ENCODE results near the gene RPP21. TPM values are rescaled to one million over a fixed set of nuclear protein-coding genes. Genes with fewer than 3 reads are reported as not detected.

The RPP21 gene
- total and polyA plus RNA-seq, 5 donors from 2014 or later: 38.7 to 122 (median 93.6) TPM

DNA sequence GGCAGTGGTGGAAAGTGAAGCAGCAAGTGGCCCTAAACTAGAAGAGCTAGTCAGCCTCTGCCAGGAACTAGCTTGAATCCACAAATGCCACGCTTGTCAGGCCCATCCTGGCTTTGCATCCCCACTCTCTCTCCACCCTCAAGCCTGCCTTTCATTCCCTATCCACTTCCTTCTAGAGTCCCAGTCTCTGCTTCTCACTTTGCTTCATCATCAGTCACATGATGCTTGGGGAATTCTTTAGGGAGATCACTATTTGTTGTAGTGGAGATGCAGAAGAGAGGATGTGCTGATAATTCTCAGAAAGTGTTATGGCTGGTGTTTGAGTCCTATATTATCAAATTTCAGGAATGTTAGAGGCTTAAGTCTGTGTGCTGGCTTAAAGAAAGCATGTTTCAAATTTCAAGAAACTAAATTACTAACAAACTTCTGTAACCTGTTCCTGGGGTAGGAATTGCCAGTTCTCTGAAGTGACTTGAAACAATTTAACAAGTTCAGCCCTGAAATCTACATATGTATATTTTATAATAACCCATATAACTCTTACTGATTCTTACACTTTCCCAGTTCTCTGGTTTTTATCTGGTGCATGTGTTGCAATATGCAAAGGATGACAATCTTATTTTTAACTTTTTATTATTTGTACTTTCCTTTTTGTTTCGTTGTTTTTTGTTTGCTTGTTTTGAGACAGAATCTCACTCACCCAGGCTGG is 10.7 kb upstream of the RPP21 start:
- no peaks in the 10 kb centered on the region for H3K9me3 ChIP-seq (ENCODE audit: control insufficient read depth in 2 of 2, low read length in 2 of 2)
- H3K27ac ChIP-seq (ENCODE audit: insufficient read depth, low read length, poor library complexity, severe bottlenecking): no peak overlapping the region
- H3K27ac Mint-ChIP-seq: no peak overlapping the region
- no peak overlapping the region for H3K4me3 Mint-ChIP-seq
- peaks cover 75% of the 10 kb centered on the region for H3K36me3 ChIP-seq (ENCODE audit: control insufficient read depth, insufficient read depth, low read length)
- H3K27me3 Mint-ChIP-seq: peaks cover 5% of the 10 kb centered on the region
- no peaks in the 10 kb centered on the region for H3K27me3 ChIP-seq (ENCODE audit: control insufficient read depth, insufficient read depth, low read length)
- ATAC-seq (ENCODE audit: low read depth in 2 of 2): no peak
- H3K36me3 Mint-ChIP-seq: peaks cover 38% of the 10 kb centered on the region
- H3K4me1 ChIP-seq (ENCODE audit: control insufficient read depth, insufficient read depth, low read length, poor library complexity, severe bottlenecking): no peaks in the 10 kb centered on the region
- no peaks in the 10 kb centered on the region for H3K9me3 Mint-ChIP-seq
- no peak overlapping the region for H3K4me3 ChIP-seq (ENCODE audit: low read depth, low read length)
- H3K4me1 Mint-ChIP-seq: peaks cover 2 to 10% (median 4%) of the 10 kb centered on the region in 4 donors
- no peak for DNase-seq

DNA sequence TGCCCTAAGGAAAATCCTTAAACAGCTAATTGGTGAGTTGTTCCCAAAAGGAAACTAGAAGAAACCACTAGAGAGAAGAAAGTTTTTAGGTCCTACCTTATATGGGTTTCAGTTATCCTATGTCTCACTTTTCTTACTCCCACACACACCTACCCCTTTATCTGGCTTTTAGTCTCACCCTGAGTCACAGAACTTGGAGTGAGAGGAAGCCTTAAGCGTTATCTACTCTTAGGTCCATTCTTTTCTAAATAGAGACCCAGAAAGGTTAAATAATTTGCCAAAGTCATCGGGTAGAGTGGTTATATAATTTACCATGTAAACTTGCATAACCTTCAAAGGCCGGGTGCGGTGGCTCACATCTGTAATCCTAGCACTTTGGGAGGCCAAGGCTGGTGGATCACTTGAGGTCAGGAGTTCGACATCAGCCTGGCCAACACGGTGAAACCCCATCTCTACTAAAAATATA is 4.3 kb upstream of the RPP21 start:
- peaks cover 42% of the 10 kb centered on the region for H3K36me3 Mint-ChIP-seq
- no peak overlapping the region for H3K27ac Mint-ChIP-seq
- H3K27me3 Mint-ChIP-seq: no peaks in the 10 kb centered on the region
- no peak overlapping the region for H3K4me3 ChIP-seq (ENCODE audit: low read depth, low read length)
- H3K27ac ChIP-seq (ENCODE audit: insufficient read depth, low read length, poor library complexity, severe bottlenecking): no peak overlapping the region
- ATAC-seq (ENCODE audit: low read depth in 2 of 2): no peak
- H3K4me3 Mint-ChIP-seq: no peak overlapping the region
- no peaks in the 10 kb centered on the region for H3K9me3 ChIP-seq (ENCODE audit: control insufficient read depth in 2 of 2, low read length in 2 of 2)
- H3K27me3 ChIP-seq (ENCODE audit: control insufficient read depth, insufficient read depth, low read length): no peaks in the 10 kb centered on the region
- no peaks in the 10 kb centered on the region for H3K9me3 Mint-ChIP-seq
- H3K4me1 ChIP-seq (ENCODE audit: control insufficient read depth, insufficient read depth, low read length, poor library complexity, severe bottlenecking): peaks cover 4% of the 10 kb centered on the region
- peaks cover 0 to 11% (median 1%) of the 10 kb centered on the region in 4 donors for H3K4me1 Mint-ChIP-seq
- DNase-seq: no peak
- peaks cover 63% of the 10 kb centered on the region for H3K36me3 ChIP-seq (ENCODE audit: control insufficient read depth, insufficient read depth, low read length)

DNA sequence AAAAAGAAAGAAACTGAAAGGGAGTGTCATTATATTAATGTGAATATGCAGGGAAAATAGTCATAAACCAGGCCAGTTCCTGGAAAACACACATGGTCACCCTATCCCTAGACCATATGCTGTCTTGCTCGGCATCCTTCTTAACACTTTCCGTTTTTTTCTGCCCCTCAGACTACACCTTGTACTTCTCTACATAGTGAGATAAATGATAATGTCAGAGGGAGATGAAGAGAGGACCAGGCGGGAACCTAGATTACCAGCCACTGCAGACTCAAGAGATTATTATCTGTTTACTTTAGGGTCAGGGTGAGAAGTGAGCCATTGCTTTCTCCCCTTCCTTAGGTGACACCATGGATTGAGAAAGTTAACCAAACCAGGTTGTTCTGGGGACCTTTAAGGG is 3.7 kb upstream of the RPP21 start:
- Mint-ChIP-seq H3K4me1 (peaks cover 5 to 17% (median 7%) of the 10 kb centered on the region in 4 donors), H3K27ac (peak overlapping the region in 1 of 3 donors; percentile 73), H3K4me3 (peak overlapping the region in 2 of 4 donors; percentile 31 to 54), H3K36me3 (peaks cover 41% of the 10 kb centered on the region), H3K9me3 (no peaks in the 10 kb centered on the region), H3K27me3 (no peaks in the 10 kb centered on the region)
- Histone ChIP-seq H3K27ac (ENCODE audit: insufficient read depth, low read length, poor library complexity, severe bottlenecking) (no peak overlapping the region), H3K27me3 (ENCODE audit: control insufficient read depth, insufficient read depth, low read length) (no peaks in the 10 kb centered on the region), H3K36me3 (ENCODE audit: control insufficient read depth, insufficient read depth, low read length) (peaks cover 57% of the 10 kb centered on the region), H3K4me3 (ENCODE audit: low read depth, low read length) (no peak overlapping the region), H3K9me3 (ENCODE audit: control insufficient read depth in 2 of 2, low read length in 2 of 2) (no peaks in the 10 kb centered on the region), H3K4me1 (ENCODE audit: control insufficient read depth, insufficient read depth, low read length, poor library complexity, severe bottlenecking) (peaks cover 9% of the 10 kb centered on the region)
- DNase-seq (no peak), ATAC-seq (ENCODE audit: low read depth in 2 of 2) (no peak)

DNA sequence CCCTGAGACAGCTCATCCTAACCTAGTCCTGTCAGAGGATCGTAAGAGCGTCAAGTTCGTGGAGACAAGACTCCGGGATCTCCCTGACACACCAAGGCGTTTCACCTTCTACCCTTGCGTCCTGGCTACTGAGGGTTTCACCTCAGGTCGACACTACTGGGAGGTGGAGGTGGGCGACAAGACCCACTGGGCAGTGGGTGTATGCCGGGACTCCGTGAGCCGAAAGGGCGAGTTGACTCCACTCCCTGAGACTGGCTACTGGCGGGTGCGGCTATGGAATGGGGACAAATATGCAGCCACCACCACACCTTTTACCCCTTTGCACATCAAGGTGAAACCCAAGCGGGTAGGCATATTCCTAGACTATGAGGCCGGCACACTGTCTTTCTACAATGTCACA is 3.2 kb upstream of the RPP21 start:
- DNase-seq (no peak), ATAC-seq (ENCODE audit: low read depth in 2 of 2) (no peak)
- H3K4me1 Mint-ChIP-seq: peaks cover 6 to 18% (median 7%) of the 10 kb centered on the region in 4 donors
- peaks cover 55% of the 10 kb centered on the region for H3K36me3 ChIP-seq (ENCODE audit: control insufficient read depth, insufficient read depth, low read length)
- peaks cover 40% of the 10 kb centered on the region for H3K36me3 Mint-ChIP-seq
- peak overlapping the region in 1 of 3 donors; percentile 73 for H3K27ac Mint-ChIP-seq
- no peaks in the 10 kb centered on the region for H3K27me3 ChIP-seq (ENCODE audit: control insufficient read depth, insufficient read depth, low read length)
- no peak overlapping the region for H3K27ac ChIP-seq (ENCODE audit: insufficient read depth, low read length, poor library complexity, severe bottlenecking)
- H3K4me3 ChIP-seq (ENCODE audit: low read depth, low read length): no peak overlapping the region
- no peaks in the 10 kb centered on the region for H3K27me3 Mint-ChIP-seq
- H3K9me3 ChIP-seq (ENCODE audit: control insufficient read depth in 2 of 2, low read length in 2 of 2): no peaks in the 10 kb centered on the region
- no peaks in the 10 kb centered on the region for H3K9me3 Mint-ChIP-seq
- peaks cover 9% of the 10 kb centered on the region for H3K4me1 ChIP-seq (ENCODE audit: control insufficient read depth, insufficient read depth, low read length, poor library complexity, severe bottlenecking)
- H3K4me3 Mint-ChIP-seq: peak overlapping the region in 3 of 4 donors; percentile 21 to 54 (median 31)

DNA sequence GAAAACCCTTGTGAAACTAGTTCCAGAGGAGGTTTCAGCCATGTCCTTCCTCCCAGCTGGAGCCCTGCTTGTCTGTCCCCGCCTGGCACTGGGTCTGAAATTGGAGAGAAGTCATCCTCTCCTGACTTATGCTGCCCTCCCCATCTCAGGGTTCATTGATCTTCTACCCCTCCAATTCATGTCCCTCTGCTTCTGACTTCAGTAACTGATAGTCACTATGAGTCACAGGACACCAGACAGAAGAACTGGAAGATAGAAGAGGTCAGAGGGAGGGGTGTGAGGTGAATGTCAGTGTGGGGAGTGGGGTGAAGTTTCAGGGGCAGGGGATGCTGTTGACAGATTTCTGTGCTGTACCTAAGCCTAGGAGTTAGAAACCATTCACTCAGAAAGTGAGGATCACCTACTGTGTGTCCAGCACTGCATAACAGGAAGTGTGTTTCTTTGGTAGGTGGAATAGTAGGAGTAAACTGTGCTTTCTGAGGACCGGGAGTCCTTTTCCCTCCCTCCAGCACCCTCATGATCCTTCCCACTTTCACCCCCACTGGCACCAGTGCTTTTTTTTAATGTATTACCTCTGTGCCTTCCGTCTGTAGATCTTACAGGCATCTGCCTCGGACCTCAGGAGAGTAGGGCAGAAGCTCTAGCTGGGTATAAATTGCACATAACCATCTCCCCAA is 627 bp upstream of the RPP21 start:
- no peak for DNase-seq
- Histone ChIP-seq H3K27me3 (ENCODE audit: control insufficient read depth, insufficient read depth, low read length) (no peaks in the 10 kb centered on the region), H3K27ac (ENCODE audit: insufficient read depth, low read length, poor library complexity, severe bottlenecking) (peak overlapping the region; percentile 87), H3K36me3 (ENCODE audit: control insufficient read depth, insufficient read depth, low read length) (peaks cover 43% of the 10 kb centered on the region), H3K4me3 (ENCODE audit: low read depth, low read length) (peak overlapping the region; percentile 28), H3K4me1 (ENCODE audit: control insufficient read depth, insufficient read depth, low read length, poor library complexity, severe bottlenecking) (peaks cover 9% of the 10 kb centered on the region), H3K9me3 (ENCODE audit: control insufficient read depth in 2 of 2, low read length in 2 of 2) (no peaks in the 10 kb centered on the region)
- no peak for ATAC-seq (ENCODE audit: low read depth in 2 of 2)
- H3K36me3 Mint-ChIP-seq: peaks cover 44% of the 10 kb centered on the region
- H3K4me1 Mint-ChIP-seq: peaks cover 7 to 27% (median 12%) of the 10 kb centered on the region in 4 donors
- H3K27ac Mint-ChIP-seq: peak overlapping the region; percentile 56 to 97 (median 84)
- no peaks in the 10 kb centered on the region for H3K9me3 Mint-ChIP-seq
- no peaks in the 10 kb centered on the region for H3K27me3 Mint-ChIP-seq
- H3K4me3 Mint-ChIP-seq: peak overlapping the region; percentile 89 to 95 (median 94)

DNA sequence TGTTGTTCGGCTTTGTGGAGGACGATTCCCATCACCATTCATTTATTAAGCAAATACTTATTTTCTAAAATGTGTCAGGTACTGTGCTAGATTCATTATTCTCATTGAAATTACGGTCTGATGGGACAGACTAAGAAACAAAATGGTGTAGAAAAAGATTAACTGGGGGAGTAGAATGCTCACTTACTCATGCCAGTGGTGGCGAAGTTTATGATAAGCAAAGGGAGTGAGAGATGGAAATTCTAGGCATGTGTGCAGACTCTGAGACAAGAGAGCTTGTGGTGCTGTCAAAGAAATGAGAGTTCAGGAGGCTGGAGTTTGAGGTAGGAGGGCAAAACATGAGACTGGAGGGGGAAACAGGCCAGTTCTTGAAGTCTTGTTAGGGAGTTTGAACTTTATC is 896 bp downstream of the RPP21 start:
- Mint-ChIP-seq H3K4me3 (peak overlapping the region; percentile 89 to 95 (median 94)), H3K27ac (peak overlapping the region; percentile 45 to 97 (median 84)), H3K9me3 (no peaks in the 10 kb centered on the region), H3K4me1 (peaks cover 11 to 35% (median 16%) of the 10 kb centered on the region in 4 donors), H3K36me3 (peaks cover 34% of the 10 kb centered on the region), H3K27me3 (no peaks in the 10 kb centered on the region)
- ATAC-seq (ENCODE audit: low read depth in 2 of 2) (no peak), DNase-seq (no peak)
- Histone ChIP-seq H3K27ac (ENCODE audit: insufficient read depth, low read length, poor library complexity, severe bottlenecking) (no peak overlapping the region), H3K9me3 (ENCODE audit: control insufficient read depth in 2 of 2, low read length in 2 of 2) (no peaks in the 10 kb centered on the region), H3K36me3 (ENCODE audit: control insufficient read depth, insufficient read depth, low read length) (peaks cover 30% of the 10 kb centered on the region), H3K4me3 (ENCODE audit: low read depth, low read length) (peak overlapping the region; percentile 65), H3K4me1 (ENCODE audit: control insufficient read depth, insufficient read depth, low read length, poor library complexity, severe bottlenecking) (peaks cover 9% of the 10 kb centered on the region), H3K27me3 (ENCODE audit: control insufficient read depth, insufficient read depth, low read length) (no peaks in the 10 kb centered on the region)

DNA sequence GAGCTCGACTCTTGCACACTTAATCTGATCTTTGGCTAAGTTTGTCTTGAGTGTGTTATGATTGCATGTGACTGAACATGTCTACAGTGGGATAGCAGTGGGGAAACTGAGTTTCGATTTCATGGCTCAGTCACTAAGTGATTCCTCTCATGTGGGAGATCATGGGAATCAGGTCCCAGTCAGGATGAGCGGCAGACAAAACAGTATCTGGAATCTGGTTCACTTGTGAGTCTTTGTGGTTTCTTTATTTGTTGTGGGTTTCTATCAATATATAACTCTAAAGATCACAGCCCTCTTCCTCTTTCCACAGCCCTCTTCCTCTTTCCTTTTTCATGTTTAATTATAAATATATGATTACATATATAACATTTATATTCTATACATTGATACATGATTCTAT is 4.0 kb downstream of the RPP21 start:
- H3K9me3 ChIP-seq (ENCODE audit: control insufficient read depth in 2 of 2, low read length in 2 of 2): no peaks in the 10 kb centered on the region
- DNase-seq: no peak
- peaks cover 12% of the 10 kb centered on the region for H3K36me3 ChIP-seq (ENCODE audit: control insufficient read depth, insufficient read depth, low read length)
- H3K4me1 ChIP-seq (ENCODE audit: control insufficient read depth, insufficient read depth, low read length, poor library complexity, severe bottlenecking): peaks cover 9% of the 10 kb centered on the region
- Mint-ChIP-seq H3K4me1 (peaks cover 11 to 35% (median 18%) of the 10 kb centered on the region in 4 donors), H3K4me3 (peak overlapping the region in 1 of 4 donors; percentile 39), H3K9me3 (peaks cover 0 to 2% (median 0%) of the 10 kb centered on the region in 7 donors), H3K27me3 (peaks cover 18% of the 10 kb centered on the region), H3K36me3 (peaks cover 18% of the 10 kb centered on the region), H3K27ac (no peak overlapping the region)
- H3K27me3 ChIP-seq (ENCODE audit: control insufficient read depth, insufficient read depth, low read length): peaks cover 6% of the 10 kb centered on the region
- no peak overlapping the region for H3K27ac ChIP-seq (ENCODE audit: insufficient read depth, low read length, poor library complexity, severe bottlenecking)
- ATAC-seq (ENCODE audit: low read depth in 2 of 2): no peak
- no peak overlapping the region for H3K4me3 ChIP-seq (ENCODE audit: low read depth, low read length)

Data from CD4-positive, CD25-positive, alpha-beta regulatory T cell (primary cell).